ENCODE measurements around the gene TBXT. TPM values are rescaled to one million over a fixed set of nuclear protein-coding genes. Genes with fewer than 3 reads are reported as not detected.

TBXT gene
- total and polyA plus RNA-seq, 2 experiments from 2014 or later = 0.23 TPM; not detected in 1

DNA sequence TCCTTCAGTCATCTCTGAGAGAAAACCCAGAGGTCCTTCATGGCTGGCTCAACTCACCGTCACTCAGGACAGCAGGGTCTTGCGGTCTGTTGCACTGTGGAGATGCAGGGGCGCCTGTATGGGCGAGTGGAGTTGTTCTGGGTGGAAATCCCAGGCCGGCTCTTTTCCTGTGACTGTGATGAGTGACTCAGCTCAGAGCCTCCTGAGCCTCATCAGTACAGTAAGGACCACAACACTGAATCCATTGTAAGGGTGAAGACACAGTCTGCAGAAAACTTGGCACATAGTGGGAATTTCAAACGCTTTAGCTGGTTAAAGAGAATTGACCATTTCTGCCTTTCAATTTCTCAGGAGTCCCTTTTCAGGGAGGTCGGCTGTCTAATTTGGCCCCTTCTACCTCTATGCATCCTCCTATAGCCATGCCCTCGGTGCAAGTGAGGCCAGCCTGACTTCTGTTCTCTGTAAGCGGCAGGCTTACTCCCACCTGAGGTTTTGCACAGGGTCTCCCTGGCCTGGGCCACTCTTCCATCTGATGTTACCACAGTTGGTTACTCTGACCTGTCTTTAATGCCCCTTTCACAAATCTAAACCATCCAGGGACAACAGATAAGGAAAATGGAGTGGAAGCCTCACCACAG, 35.5 kb upstream of the TBXT start (continued):
- TF ChIP-seq, protein P1, sequence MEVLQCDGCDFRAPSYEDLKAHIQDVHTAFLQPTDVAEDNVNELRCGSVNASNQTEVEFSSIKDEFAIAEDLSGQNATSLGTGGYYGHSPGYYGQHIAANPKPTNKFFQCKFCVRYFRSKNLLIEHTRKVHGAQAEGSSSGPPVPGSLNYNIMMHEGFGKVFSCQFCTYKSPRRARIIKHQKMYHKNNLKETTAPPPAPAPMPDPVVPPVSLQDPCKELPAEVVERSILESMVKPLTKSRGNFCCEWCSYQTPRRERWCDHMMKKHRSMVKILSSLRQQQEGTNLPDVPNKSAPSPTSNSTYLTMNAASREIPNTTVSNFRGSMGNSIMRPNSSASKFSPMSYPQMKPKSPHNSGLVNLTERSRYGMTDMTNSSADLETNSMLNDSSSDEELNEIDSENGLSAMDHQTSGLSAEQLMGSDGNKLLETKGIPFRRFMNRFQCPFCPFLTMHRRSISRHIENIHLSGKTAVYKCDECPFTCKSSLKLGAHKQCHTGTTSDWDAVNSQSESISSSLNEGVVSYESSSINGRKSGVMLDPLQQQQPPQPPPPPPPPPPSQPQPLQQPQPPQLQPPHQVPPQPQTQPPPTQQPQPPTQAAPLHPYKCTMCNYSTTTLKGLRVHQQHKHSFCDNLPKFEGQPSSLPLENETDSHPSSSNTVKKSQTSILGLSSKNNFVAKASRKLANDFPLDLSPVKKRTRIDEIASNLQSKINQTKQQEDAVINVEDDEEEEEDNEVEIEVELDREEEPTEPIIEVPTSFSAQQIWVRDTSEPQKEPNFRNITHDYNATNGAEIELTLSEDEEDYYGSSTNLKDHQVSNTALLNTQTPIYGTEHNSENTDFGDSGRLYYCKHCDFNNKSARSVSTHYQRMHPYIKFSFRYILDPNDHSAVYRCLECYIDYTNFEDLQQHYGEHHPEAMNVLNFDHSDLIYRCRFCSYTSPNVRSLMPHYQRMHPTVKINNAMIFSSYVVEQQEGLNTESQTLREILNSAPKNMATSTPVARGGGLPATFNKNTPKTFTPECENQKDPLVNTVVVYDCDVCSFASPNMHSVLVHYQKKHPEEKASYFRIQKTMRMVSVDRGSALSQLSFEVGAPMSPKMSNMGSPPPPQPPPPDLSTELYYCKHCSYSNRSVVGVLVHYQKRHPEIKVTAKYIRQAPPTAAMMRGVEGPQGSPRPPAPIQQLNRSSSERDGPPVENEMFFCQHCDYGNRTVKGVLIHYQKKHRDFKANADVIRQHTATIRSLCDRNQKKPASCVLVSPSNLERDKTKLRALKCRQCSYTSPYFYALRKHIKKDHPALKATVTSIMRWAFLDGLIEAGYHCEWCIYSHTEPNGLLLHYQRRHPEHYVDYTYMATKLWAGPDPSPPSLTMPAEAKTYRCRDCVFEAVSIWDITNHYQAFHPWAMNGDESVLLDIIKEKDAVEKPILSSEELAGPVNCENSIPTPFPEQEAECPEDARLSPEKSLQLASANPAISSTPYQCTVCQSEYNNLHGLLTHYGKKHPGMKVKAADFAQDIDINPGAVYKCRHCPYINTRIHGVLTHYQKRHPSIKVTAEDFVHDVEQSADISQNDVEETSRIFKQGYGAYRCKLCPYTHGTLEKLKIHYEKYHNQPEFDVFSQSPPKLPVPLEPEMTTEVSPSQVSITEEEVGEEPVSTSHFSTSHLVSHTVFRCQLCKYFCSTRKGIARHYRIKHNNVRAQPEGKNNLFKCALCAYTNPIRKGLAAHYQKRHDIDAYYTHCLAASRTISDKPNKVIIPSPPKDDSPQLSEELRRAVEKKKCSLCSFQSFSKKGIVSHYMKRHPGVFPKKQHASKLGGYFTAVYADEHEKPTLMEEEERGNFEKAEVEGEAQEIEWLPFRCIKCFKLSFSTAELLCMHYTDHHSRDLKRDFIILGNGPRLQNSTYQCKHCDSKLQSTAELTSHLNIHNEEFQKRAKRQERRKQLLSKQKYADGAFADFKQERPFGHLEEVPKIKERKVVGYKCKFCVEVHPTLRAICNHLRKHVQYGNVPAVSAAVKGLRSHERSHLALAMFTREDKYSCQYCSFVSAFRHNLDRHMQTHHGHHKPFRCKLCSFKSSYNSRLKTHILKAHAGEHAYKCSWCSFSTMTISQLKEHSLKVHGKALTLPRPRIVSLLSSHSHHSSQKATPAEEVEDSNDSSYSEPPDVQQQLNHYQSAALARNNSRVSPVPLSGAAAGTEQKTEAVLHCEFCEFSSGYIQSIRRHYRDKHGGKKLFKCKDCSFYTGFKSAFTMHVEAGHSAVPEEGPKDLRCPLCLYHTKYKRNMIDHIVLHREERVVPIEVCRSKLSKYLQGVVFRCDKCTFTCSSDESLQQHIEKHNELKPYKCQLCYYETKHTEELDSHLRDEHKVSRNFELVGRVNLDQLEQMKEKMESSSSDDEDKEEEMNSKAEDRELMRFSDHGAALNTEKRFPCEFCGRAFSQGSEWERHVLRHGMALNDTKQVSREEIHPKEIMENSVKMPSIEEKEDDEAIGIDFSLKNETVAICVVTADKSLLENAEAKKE (CRISPR knock-in tag; IDR thresholded peaks at IDR 0.05) = no peak
- no peak for TF ChIP-seq JUNB (IDR thresholded peaks at IDR 0.05; ENCODE audit: unreplicated experiment)
- no peak for TF ChIP-seq POLR2AphosphoS5 (IDR thresholded peaks at IDR 0.05; ENCODE audit: low read depth)
- no peak for TF ChIP-seq EZH2phosphoT487 (IDR thresholded peaks at IDR 0.05; ENCODE audit: unreplicated experiment)
- no peak for TF ChIP-seq ZNF331 (CRISPR knock-in tag; IDR thresholded peaks at IDR 0.05; ENCODE audit: low read depth)
- no peak for TF ChIP-seq NANOG (IDR thresholded peaks at IDR 0.05; ENCODE audit: borderline replicate concordance)
- no peak for TF ChIP-seq EZH2 (IDR thresholded peaks at IDR 0.05; ENCODE audit: low read depth, unreplicated experiment)

DNA sequence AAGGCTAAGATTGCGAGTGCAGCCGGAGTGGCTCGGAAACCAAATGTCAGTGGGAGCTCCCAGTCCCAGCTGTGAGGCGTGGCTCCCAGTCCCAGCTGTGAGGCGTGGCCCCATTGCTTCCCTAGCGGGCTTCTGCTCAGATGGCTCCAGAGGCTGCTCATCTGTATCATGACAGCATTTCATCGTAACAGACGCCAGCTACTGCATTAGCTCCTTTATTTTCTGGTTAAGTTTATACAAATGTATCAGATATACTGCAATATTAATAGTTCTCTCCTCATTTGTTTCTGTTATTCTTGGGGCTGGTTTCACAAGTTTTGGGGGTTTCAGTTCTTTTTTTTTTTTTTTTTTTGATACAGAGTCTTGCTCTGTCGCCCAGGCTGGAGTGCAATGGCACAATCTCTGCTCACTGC, 34.7 kb upstream of the TBXT start:
- H3K4me3 ChIP-seq = no peak overlapping the region
- Mint-ChIP-seq H3K27me3 (ENCODE audit: insufficient read depth, low read depth, poor library complexity) (peaks cover 5% of the 10 kb centered on the region), H3K9me3 (no peaks in the 10 kb centered on the region), H3K36me3 (ENCODE audit: low read depth) (no peaks in the 10 kb centered on the region), H3K4me3 (no peak overlapping the region), H3K4me1 (peaks cover 20% of the 10 kb centered on the region), H3K27ac (no peak overlapping the region)
- H3K4me1 ChIP-seq (ENCODE audit: insufficient read depth) = no peaks in the 10 kb centered on the region
- no peaks in the 10 kb centered on the region for H3F3A ChIP-seq (replicated peaks; ENCODE audit: low read depth)
- DNase-seq (ENCODE audit: low spot score) (no peak), ATAC-seq (no peak)
- TF ChIP-seq, protein P1 (CRISPR knock-in tag; IDR thresholded peaks at IDR 0.05) = no peak
- no peak for TF ChIP-seq EZH2phosphoT487 (IDR thresholded peaks at IDR 0.05; ENCODE audit: unreplicated experiment)
- H3K9me2 ChIP-seq (ENCODE audit: insufficient read depth) = no peaks in the 10 kb centered on the region
- H3K27ac ChIP-seq (ENCODE audit: low read depth) = no peak overlapping the region
- no peaks in the 10 kb centered on the region for H3K36me3 ChIP-seq (ENCODE audit: insufficient read depth)
- no peaks in the 10 kb centered on the region for H3K79me2 ChIP-seq (replicated peaks; ENCODE audit: insufficient read depth)
- H4K20me1 ChIP-seq (replicated peaks; ENCODE audit: insufficient read depth) = no peaks in the 10 kb centered on the region; the same call in 1 of the 2 replicates
- H3K4me2 ChIP-seq = no peak overlapping the region
- no peak overlapping the region for H2AFZ ChIP-seq
- peaks cover 15% of the 10 kb centered on the region for H3K27me3 ChIP-seq (ENCODE audit: insufficient read depth)

All from GM23338 (cell line).